Activated CD4-positive, alpha-beta T cell treated with anti-CD3 and anti-CD28 coated beads, Interleukin-2, Interleukin-6, amounts not matched to agents 100 ng/mL and 50 ng/mL, durations not matched to agents 16 hours and 8 hours (primary cell): Measurements from ENCODE around the gene HUNK.

Source experiments
- DNase-seq: peaks from one replicate; pipeline ENCODE4 v3.0.0-alpha.2; 2020

The HUNK gene

DNA sequence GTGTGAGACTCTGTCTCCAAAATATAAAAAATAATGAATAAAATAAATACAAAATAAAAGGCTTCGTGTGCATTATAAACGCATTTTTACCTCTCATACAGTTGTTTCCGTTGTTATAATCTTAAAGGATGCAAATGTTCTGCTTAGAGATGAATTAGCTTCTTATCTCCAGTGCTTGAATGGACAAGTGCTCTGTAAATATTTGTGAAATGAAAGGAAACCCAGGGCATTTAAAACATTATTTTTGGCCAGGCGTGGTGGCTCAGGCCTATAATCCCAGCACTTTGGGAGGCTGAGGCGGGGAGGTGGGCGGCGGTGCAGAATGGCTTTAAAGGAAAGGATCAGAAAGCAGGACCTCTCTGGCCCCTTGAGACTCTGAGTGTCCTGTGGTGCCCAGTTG lies 94.5 kb downstream of the HUNK start:
- DNase-seq = no peak

DNA sequence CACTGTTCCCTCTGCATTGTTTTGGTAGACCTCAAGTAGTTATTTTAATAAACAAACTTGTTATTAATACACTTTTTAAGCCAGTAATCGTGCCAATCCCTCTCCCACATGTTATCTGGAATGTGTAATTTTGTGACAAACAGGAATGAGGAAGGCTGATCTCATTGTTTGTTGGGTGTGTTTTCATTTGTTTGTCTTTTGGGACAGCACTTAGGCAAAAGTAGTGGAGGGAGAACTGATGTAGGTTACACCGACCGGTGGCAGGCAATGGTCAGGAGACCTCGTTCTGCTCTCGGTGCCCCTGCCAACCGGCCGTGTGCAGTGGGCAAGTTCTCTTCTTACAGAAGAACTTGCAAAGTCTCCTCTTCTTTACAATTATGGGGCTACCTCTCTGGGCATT lies 99.8 kb downstream of the HUNK start:
- DNase-seq = no peak

DNA sequence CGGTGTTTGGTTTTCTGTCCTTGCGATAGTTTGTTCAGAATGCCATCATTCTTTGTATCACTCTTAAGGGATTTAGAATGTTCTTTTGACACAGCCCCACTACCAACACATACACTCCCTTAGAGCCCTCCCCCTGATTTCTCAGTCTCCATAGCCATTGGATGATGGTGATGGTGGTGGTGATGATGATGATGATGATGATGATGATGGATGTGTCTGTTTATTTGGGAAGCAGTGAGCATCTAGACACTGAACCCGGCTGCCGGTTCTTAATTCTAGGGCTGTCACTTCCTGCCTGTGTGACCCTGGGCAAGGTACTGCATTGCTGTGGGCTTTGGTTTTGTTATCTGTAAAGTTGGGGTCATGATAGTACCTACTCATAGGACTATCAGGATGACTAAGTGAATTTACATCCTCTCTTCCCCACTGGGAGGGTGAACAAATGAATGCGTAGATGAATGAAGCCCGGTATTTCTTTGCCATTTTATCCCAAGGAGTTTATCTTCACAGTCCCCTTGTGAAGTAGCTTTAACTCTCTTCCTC lies 100.7 kb downstream of the HUNK start:
- DNase-seq = no peak

DNA sequence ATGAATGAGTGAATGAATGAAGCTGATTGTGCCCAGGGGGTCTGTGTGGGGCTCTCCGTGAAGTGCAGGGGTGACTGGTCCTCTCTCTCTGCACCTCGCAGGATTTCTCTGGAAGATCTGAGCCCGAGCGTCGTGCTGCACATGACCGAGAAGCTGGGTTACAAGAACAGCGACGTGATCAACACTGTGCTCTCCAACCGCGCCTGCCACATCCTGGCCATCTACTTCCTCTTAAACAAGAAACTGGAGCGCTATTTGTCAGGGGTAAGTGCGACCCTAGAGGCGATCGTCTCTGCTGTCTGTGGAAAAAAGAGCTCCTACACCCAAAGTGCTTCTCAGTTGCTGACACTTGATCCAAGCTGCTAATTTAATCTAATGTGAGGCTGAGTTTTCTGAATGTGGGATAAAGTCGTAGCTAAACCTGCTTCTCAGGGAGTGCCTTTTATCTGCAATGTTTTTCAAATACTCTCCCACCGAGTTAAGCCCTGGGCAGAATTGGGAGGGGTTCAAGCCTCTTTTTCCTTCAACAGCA lies 101.7 kb downstream of the HUNK start:
- peak; percentile 33 for DNase-seq

DNA sequence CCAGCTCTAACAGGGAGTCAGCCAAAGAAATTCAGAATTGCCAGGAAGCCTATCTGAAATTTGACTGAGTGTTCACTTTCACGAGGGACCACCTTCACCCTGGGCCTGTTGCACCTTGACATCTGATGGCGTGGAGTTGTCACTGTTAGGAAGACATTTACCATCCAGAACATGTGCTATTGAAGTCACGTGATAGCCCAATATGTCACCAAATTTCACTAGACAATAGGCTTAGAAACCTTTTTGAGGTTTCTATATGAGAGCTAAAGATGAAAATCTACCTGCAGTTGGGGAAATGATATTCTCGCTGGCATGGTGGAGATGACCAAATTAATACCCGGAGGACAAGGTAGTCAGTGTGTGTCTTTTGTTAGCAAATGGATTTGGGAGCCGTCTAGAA lies 102.7 kb downstream of the HUNK start:
- DNase-seq = no peak

DNA sequence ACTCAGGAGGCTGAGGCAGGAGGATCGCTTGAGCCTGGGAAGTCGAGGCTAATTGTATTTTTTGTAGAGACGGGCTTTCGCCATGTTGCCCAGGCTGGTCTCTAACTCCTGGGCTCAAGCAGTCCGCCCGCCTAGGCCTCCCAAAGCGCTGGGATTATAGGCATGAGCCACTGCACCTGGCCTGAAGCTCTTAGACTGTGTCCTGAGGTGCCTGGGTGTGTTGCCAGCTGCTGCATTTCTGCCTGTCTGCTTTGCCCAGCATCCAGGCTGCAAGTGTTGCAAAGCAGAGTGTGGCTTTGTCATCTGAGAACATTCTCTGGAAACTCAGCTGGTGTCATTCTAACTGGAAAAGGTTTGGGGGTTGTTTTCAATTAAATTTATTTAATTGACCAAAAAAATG lies 105.0 kb downstream of the HUNK start:
- no peak for DNase-seq

DNA sequence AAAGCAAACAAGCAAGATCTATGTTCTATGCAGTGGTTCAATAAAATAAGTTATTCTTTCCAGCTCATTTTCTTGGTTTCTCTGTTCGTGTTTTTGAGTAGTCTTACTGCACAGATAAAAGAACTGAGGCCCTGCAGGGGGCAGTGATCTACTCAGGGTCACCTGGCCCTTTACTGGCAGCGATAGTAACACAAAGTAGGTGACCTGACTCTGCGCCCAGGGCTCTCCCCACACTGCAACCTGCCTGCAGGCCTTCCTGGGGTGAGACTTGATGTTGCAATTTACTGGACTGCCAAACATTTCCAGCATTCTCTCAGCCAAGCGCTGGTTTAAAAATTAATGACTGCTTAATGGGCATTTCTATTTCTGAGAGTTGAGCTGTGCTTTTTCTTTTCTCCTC lies 110.3 kb downstream of the HUNK start:
- no peak for DNase-seq

DNA sequence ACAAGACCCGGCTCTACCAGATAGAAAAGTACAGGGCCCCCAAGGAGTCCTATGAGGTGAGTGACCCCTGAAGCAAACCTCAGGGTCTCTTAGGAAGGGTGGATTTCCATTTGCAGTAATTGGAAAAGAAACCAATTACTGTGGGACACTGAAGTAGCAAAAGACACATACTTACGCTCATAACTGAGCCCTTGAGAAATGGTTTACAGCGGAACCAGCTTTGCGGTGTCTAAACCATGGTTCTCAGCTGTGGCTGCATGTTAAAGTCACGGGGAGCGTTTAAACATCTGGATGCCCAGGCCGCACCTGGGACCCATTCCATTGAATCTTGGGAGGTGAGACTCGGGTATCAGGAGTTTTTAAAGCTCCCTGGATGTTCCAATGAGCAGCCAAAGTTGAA lies 110.7 kb downstream of the HUNK start:
- no peak for DNase-seq

DNA sequence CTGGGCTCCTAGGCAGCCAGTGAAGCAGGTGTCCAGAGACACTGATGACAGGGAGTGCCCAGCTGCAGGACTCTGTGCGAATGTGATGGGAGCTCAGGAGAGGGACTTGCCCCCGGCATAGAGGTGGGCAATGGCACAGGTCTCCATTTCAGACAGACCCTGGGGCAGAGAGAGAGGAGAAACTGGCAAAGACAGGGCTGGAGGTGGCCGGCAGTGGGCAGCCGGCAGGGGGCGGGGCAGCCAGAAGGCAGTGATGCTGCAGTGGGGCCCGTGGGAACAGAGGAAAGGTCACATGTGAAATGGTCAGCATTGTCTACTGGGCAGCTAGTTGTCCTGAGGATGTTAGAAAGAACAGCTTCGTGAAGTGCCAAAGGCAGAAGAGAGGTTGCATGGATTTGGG lies 112.6 kb downstream of the HUNK start:
- no peak for DNase-seq

DNA sequence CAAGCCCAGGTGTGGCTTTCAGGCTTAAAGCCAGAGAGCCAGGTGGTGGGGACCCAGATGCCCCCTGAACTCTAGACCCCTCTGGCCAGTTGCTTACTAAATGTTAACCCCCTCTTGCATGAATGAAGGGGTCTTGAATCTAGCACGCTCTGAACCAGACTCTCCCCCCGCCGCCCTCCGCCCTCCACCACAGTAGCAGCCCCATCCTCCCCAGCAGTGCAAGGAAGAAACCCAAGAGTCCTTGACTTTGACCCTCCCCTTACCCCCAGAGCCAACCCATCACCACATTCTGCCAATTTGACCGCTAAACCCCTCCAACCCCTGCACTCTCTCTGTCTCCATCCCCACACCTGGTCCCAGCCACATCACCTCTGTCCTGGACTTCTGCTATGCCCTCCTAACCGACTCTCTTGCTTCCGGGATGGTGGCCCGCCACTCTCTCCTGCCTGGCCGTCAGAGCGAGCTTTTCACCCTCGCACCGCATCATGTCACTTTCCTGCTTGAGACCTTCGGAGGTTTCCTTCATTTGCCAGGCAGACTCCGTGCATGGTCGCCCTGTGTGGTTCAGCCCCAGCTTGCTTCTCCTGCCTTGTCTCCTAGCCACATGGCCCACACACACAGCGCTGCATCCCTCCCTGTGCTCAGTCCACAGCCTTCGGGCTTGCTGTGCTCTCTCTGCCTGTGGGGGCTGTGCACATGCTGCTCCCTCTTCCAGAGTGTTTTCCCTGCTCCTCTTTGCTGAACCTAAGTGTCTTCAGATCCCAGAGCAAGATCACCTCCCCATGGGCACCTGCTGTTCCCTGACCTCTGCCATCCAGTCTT lies 113.4 kb downstream of the HUNK start:
- no peak for DNase-seq

DNA sequence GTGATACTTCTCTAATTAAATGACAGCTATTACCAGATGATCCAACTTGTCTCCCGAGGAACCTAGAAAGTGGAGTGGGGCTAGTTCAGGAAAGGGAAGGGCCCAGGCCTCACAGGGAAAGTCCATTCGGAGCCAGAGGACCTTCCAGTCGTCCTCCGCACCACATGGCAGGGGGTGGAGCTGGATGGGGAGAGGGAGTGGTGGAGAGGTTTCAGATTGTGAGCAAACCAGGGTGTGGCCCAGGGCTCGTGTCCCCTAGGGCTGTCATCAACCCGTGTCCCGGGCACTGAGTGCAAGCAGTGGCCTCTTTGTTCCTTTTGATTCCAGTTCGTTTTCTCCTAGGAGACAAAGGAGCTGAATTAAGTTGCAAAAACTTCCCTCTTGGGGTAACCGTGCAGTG lies 114.9 kb downstream of the HUNK start:
- DNase-seq = no peak

DNA sequence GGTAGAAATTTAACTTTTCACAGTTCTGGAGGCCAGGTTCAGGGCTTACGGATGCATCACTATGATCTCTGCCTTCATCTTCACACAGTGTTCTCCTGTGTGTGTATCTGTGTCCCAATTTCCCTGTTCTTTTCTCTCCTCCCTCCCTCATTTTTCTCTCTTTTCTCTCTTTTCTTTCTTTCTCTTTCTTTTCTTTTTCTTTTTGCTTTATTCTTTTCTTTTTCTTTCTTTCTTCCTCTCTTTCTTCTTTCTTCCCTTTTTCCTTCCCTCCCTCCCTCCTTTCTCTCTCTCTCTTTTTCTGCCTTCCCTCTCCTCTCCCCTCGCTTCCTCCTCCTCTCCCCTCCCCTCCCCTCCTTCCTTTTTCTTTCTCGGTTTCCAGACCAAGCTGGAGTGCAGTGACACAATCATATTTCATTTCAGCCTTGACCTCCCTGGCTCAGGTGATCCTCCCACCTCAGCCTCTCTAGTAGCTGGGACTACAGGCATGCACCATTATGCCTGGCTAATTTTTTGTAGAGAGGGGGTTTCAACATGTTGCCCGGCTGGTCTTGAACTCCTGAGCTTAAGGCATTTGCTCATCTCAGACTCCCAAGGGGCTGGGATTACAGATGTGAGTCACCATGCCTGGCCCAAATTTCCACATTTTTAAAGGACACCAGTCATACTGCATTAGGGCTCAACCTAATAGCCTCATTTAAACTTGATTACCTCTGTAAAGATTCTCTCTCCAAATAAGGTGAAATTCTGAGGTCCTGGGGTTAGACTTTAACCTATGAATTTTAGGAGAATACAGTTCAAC lies 115.9 kb downstream of the HUNK start:
- no peak for DNase-seq

DNA sequence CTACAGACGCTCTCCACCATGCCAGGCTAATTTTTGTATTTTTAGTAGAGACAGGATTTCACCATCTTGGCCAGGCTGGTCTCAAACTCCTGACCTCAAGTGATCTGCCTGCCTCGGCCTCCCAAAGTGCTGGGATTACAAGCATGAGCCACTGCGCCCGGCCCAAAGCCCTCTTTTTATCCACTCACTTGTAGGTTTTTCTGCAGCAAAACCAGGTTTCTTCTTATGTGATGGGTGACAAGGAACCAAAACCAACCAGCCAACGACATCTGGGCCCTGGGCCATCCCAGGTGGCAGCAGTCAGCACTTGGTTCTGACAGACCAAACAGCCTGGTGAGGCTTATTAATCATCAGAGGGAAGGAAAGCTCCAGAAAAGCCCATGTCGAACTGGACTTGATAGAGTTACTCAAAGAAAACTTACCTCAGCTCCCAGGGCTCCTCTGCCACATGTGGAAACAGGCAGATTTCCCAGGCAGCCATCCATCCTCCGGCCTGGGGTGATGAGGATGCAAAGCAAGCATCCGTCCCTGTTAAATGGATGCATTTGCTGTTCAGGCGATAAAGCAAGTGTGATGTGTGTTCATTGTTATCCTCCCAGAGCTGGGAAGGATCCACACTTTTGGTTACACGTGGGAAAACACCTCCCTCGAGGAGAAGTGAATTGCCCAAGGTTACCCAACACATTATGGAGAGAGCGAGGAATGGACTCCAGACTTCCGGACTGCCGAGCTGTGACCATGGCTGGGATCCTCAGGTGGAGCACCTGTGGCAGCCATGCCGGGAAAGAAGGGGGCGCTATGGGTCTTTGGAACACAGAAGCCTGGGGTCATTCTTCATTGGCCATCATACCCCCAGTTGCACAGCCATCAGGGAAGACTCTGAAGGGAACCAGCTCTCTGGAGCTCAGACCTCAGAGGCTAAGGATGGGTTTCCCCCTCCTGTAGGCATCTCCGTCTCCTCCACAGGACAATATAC lies 118.8 kb downstream of the HUNK start:
- no peak for DNase-seq

DNA sequence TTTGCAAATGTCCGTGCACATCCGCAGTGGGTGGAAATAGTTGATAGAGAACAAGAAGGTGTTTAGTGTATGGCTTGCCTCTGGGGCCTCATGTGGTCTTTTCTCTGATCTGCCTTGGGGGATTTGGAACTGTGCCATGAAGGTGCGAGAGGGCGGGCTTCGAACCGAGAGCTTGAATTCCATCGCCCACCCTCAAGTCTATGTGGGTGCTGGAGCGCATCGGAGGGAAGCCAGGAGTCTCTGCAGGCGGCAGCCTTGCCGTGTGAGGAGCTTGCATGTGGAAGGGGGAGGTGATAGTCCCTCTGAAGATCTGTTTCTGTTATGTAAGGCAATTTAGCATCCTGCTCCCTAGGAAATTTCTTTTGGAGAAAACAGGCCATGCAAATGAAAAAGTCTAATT lies 119.6 kb downstream of the HUNK start:
- no peak for DNase-seq

DNA sequence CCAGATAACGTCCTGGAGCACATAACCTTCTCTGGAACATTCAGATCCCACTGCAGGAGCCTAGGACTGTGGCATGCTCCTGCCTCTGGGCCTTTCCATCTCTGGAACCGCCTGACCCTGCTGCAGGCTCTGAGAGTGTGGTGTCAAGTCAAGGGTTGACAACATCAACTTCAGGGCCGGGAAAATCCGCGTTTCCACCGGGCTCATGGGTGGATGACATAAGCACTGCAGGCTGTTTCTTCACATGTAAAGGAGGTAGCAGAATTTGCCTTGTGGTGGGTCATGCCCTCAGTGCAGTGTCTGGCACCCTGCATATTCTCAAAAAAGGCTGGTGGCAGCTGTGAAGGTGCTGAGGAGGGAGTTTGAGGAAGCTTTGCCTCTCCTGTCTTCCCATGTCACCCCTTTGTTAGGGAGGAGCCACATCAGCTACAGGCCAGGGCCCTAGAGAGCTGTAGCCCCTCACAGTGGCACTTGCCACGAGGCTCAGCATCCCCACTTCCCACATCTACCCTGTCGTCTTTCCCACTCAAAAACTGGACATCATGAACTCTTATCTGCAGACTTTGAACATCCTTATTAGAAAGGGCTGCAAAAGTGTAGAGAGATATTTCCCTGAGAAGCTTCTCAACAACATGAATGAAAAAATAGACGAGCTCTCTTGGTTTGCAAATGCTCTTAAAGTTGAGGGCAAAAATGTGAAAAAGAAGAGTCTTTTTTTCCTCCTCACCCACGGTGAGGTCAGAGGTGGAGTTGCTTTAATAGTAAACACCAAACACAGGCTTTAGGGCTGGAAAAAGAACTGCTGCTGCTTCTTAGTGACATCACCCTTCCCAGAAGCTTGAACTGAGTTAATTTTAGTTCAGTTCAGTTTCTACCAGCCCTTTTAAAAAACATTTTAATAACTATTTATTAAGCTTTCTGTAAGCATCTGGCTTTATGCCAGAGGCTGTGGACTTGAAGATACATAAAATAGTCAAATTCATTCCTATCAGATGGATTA lies 121.3 kb downstream of the HUNK start:
- no peak for DNase-seq

DNA sequence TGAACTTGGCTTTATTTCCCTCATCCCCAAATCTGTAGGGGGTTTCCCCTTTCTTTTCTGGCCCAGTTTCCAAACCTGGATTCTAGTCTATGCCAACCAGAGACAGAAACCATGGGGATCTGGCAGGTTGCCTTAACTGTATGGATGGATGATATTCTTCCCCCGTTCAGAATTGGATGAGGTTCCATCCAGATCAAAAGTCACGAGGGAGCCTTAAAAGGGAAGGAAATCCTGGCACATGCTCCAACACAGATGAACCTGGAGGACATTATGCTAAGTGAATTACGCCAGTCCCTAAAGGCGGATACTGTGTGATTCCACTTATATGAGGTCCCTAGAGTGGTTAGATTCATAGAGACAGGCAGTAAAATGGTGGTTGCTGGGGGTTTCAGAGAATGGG lies 124.4 kb downstream of the HUNK start:
- DNase-seq = no peak

DNA sequence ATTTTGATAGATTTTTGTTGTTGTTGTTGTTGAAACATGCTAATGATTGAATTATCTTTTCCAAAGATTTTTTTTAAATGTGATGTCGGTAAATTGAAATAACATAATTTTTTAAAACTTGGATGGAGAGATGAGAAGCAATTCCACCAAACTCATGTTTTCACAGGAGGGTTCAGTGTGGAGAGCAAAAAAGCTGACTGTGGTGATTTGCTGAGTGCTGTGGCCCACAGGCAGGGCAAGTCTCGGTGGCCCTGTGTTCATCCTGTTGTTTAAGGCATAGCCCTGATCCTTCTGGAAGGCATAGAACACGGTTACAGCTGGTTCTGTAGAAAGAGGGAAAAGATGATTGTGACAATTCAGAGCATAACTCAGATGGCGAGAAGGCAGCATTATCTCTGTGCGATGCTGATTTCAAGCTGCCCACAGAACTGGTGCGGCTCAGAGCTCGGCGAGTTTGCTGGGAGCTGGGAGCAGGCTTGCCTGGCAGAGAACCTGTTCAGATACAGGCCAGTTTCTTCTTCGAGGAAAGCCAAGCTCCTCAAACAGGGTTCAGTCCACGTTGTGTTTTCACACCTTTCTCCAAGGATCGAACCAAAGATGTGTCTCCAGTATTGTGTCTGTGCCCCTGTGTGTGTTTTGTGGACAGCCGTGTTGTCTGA lies 127.1 kb downstream of the HUNK start:
- DNase-seq = no peak

DNA sequence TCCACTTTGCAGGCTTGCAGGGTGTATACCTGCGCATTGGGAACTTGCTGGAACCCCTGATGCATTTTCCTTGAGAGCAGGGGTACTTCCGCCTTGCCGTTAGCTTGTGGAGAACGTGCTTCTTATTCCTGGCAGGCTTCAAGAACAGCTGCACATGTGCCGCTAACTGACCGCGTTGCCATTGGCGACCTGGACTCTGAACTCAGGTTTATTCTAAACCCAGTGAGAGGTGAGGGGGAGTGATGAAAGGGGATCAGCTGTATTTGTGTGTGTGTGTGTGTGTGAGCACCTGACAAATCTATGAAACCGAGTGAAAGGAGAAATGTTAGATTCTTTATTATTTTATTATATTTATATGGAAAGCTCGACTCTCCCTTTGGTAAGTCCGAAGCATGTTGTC lies 128.6 kb downstream of the HUNK start:
- no peak for DNase-seq

DNA sequence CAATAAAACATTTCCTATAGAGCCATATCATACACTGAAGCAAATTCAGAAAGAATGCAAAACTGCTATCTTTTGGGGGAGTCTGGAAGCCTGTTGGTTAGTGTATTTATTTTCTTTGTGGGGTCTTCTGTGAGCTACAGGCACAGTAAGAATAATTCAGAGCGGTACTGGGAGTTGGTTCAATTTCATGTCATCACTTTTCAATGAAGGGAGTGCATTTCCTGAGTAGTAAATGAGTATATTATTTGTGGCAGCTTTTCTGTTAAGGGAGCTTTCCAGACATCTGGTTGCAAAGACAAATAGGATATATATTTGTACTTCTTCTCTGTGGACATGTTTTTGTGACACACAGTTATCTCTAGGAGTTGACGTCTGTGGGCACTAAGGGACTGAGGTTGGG lies 130.6 kb downstream of the HUNK start:
- DNase-seq = no peak

DNA sequence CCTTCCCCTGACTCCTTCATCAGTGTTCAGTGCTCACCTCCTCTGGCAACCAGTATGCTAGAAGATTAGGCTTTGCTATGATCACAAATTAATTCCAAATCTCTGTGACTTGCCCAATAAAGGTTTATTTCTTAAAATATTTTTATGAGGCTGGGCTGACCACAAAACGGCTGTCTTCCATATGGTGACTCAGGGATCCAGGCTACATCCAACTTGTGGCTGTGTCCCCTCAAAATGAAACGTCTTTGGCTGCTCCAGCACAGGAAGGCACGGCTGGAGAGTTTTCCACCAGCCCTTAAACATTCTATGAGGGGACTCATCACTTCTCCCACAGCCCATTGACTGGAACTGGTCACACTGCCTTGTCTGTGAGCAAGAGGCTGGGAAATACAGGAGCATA lies 131.5 kb downstream of the HUNK start:
- DNase-seq = no peak

DNA sequence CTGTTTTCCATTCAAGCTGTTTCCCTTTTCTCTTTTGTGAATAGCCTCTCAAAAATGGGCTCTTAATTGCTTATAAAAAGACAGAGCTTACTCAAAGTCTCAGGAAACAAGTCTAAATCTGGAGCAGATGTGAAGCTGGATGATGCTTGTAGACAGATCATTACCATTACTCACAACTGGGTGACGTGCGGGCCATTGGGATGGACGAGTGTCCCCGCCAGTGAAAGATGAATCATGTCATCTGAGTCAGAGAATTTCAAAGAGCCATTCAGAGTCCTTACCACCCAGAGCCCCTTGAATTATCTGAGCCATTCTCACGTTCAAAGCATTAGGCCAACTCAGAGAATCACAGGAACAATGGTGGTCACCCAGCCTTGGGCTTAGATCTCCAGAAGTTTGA lies 134.6 kb downstream of the HUNK start:
- DNase-seq = no peak
